Muscle of back (tissue), 11 donors: ENCODE results near the gene HKDC1. TPM values are rescaled to one million over a fixed set of nuclear protein-coding genes. Genes with fewer than 3 reads are reported as not detected.
A peak's percentile ranks its signal among the peaks of the same experiment; 100 is the strongest.
"Not testable (repeated sequence)": the region's sequence is repeated elsewhere in the genome, so short reads cannot be mapped to it uniquely, and the experiment has no call there.

Experiments used
- DNase-seq, 3 donors: peaks; one replicate each; pipeline versions ENCODE4 v3.0.0 to v3.0.0-alpha.2; 2013
- polyA plus RNA-seq, 10 donors: library from polyadenylated mRNA; unstranded; fragments of 120-200 nt; gene quantifications; one replicate each; pipeline ENCODE4 v1.2.1, GENCODE V29; 2013; ENCODE audit not compliant: insufficient read length in 10 of 10

The HKDC1 gene
- polyA plus RNA-seq, 10 donors: 0.04 to 0.43 (median 0.11) TPM; not detected in 2

GRCh38 chr10:69278446-69278963 is 58.4 kb downstream of the HKDC1 start, which contains the start of gene HK1:
Gene HK1 (plus strand): TSS chr10:69278496.
- peak in 1 of 3 donors; percentile 7 for DNase-seq

GRCh38 chr10:69279110-69279509 is 59.0 kb downstream of the HKDC1 start:
- DNase-seq: no peak

- no peak for DNase-seq
Observed at GRCh38 chr10:69281507-69282413, 61.6 kb downstream of the HKDC1 start.

- DNase-seq: not testable (repeated sequence)
Observed at GRCh38 chr10:69284402-69284801, 64.3 kb downstream of the HKDC1 start.

GRCh38 chr10:69285699-69286098 is 65.6 kb downstream of the HKDC1 start:
- DNase-seq: no peak

GRCh38 chr10:69287181-69287580 is 67.0 kb downstream of the HKDC1 start:
- no peak for DNase-seq

- no peak for DNase-seq
Observed at GRCh38 chr10:69290993-69291392, 70.9 kb downstream of the HKDC1 start.

- no peak for DNase-seq
Observed at GRCh38 chr10:69292459-69292858, 72.3 kb downstream of the HKDC1 start.

- DNase-seq: no peak
Observed at GRCh38 chr10:69295027-69295636, 75.0 kb downstream of the HKDC1 start.

GRCh38 chr10:69303632-69304051 is 83.5 kb downstream of the HKDC1 start:
- no peak for DNase-seq

- no peak for DNase-seq
Observed at GRCh38 chr10:69306421-69306820, 86.3 kb downstream of the HKDC1 start.

- no peak for DNase-seq
Observed at GRCh38 chr10:69307434-69307833, 87.3 kb downstream of the HKDC1 start.

- not testable (repeated sequence) for DNase-seq
Observed at GRCh38 chr10:69308304-69308703, 88.2 kb downstream of the HKDC1 start.

- DNase-seq: no peak
Observed at GRCh38 chr10:69311309-69311708, 91.2 kb downstream of the HKDC1 start.

GRCh38 chr10:69312528-69312927 is 92.4 kb downstream of the HKDC1 start:
- DNase-seq: no peak

- no peak for DNase-seq
Observed at GRCh38 chr10:69315100-69315542, 95.0 kb downstream of the HKDC1 start.

- DNase-seq: no peak
Observed at GRCh38 chr10:69315610-69316312, 95.6 kb downstream of the HKDC1 start.

- no peak for DNase-seq
Observed at GRCh38 chr10:69316313-69317059, 96.4 kb downstream of the HKDC1 start.
